HG02642 (cell line): ENCODE results near the gene LRRC3B.

Source experiments
- ATAC-seq: cut with Tn5 transposase; IDR thresholded peaks from one replicate; pipeline ENCODE4 v1.9.1; 2021; ENCODE audit warnings: mild to moderate bottlenecking; ENCODE audit not compliant: unreplicated experiment, poor library complexity

LRRC3B gene

DNA sequence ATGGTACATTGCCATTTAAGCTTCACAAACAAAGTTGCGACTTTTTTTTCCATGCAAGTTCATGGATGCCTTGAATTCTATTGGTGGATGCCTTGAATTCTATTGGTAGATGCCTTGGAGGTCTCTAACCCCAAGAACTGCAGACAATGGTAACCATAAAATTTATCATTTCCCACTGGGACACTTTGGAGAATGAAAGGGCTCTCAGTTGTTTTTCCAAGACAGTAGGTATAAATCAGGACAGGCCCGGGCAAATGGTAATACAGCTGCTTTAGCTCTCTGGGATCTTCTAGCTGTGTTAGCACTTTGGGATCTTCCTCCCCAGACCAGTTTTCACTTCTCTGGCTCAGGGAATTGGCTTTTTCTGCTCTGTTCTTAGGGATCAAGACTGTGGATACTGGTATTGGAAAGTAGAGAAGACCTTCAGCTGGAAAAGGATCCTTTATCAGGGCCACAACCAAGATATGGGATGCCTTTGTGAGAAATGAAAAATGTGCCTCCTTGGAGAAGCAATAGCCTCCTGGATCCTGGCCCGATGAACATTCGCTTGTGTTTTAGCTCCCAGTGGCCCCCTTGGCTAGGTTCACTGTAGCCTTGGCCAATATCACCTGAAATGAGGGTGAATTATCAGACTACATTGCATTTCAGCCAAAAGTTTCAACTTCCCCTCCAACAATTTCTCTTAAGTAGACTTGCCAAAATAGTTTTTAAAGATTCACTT, 8.3 kb downstream of the LRRC3B start:
- ATAC-seq: no peak

DNA sequence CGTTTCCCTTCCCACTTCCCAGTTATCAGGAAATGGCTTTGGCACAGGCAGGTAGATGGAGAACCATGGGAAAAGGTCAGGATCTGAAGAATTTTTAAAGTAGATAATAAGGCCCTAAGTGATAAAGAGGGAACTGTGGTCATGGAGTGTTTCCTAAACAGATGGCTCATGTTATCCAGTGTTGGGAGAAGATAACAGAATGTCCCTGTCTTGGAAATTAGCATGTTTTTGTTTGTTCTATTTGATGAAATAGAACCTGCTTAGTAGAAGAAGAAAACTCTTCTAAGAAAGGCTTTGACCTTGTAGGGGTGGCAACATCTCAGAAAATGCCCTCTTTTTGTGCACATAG, 8.8 kb downstream of the LRRC3B start:
- no peak for ATAC-seq

DNA sequence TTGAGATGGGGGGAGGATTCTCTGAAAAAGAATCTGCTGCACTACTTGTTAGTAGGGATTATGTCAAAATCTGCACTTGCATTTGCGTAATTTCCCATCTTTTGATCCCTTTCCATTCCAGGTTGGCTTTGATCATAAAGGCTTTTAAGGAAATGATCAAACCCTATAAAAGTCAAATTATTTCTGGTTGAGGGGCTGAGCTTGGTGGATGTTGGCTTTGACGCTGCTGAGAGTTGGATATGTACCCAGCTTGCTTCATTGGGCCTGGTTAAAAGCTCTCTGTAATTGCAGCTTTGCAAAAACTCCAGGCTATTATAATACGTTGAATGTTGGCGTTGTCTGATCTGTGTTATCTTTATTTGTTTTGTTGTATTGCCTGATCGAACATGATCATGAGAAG, 12.0 kb downstream of the LRRC3B start:
- ATAC-seq: no peak

GRCh38 chr3:26636096-26636727, 13.6 kb downstream of the LRRC3B start:
- ATAC-seq: no peak

- no peak for ATAC-seq
These were observed 15.1 kb downstream of the LRRC3B start for GRCh38 chr3:26637698-26638097.

DNA sequence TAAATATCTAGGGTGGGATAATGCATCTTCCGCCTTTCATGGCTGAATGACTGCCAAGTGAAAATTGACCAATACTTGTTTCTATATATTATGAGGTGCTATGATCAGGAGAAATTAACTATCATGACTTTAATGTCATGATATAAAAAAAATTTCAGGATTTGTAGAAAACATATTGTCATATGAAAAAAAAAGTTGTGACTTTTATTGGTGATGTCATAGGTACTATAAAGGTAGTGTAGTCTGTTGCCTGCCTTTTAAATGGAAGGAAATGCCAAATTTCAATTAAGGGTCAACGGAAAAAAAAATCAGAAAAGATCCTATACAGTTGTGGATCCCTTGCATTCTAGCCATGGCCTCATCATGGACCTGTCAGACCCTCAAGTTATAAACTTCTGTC, 15.5 kb downstream of the LRRC3B start:
- no peak for ATAC-seq

DNA sequence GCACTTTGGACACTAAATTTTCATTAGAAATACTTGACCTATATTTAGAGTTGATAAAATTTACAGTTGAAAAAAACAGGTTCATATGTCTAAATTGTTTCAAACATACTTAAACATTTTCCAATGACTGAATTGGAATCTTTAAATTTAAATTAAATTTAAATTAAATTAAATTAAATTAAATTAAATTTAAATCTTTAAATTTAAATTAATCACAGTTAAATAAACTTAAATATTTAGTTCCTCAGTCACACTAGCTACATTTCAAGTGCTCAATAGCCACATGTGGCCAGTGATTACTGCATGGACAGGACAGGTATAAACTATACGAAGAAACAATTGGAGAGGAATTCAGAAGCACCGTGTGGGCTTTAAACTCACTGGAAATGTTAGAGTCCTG, 16.8 kb downstream of the LRRC3B start:
- no peak for ATAC-seq

- no peak for ATAC-seq
These were observed 24.5 kb downstream of the LRRC3B start for GRCh38 chr3:26647078-26647477.

GRCh38 chr3:26648461-26648860, 25.9 kb downstream of the LRRC3B start:
- no peak for ATAC-seq

GRCh38 chr3:26652164-26652563, 29.6 kb downstream of the LRRC3B start:
- ATAC-seq: no peak

DNA sequence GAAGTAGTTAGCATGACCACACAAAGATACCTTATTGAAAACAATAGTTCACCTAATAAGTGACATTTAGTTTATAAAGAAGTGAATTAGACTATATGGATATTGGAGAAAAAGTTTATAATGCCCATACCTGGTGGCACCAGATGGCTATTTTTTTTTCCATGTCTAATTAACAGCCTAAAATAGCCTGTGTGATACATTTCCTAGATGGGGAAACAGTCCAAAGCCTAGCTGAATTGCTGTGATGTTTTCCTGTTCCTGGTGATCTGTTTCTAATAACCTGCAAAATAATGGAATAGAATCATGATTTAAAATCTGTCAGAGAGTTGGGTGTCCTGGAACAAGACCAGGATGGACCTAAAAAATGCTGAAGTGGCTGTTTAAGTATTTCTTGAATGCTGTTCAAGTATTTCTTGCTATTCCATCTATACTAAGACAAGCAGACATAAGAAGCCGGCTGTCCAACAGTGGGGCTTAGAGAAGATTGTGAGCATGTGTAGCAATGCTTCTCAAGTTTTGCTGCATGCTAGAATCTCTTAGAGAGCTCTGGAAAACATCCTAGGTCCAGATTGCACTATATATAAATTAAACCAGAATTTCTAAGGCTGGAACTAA, 31.3 kb downstream of the LRRC3B start:
- ATAC-seq: no peak

- ATAC-seq: no peak
These were observed 32.7 kb downstream of the LRRC3B start for GRCh38 chr3:26655231-26655630.

GRCh38 chr3:26657348-26657976, 34.9 kb downstream of the LRRC3B start:
- no peak for ATAC-seq

DNA sequence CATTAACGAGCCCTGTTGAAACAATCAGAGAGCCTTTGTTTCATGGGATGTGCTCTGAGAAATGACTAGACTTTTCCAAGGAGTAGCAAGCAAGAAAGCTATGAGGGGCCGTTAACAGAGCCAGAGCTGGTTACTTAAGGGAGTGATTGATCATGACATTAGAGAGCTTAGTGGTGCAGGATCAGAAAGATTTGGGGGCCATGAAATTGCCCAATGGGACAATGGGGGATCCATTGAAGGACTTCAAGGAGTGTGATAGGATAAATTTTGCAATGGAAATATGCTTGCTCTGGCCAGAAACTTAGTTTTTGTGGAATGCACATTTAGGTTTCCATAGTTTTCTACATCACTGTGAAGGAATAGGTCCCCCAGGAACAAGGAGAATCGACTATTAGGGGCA, 45.6 kb downstream of the LRRC3B start:
- ATAC-seq: no peak

DNA sequence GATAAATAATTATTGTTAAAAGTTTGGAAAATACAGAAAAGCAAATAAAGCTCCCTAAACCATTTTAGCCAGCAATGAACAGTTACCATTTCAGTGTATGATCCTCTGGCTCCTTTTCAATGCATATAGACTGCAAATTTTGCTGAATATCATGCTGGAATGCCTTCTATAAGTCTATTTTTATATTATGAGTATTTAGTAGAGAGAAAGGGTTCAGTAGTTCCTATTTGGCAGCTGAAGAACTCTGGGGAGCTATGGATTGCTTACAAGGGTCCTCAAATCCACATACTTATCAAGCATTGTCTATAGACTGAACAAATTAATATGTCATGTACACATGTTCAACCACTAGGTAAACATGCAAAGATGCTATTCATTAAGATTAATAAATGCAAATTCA, 46.1 kb downstream of the LRRC3B start:
- ATAC-seq: no peak

GRCh38 chr3:26675336-26675735, 52.8 kb downstream of the LRRC3B start:
- ATAC-seq: no peak

DNA sequence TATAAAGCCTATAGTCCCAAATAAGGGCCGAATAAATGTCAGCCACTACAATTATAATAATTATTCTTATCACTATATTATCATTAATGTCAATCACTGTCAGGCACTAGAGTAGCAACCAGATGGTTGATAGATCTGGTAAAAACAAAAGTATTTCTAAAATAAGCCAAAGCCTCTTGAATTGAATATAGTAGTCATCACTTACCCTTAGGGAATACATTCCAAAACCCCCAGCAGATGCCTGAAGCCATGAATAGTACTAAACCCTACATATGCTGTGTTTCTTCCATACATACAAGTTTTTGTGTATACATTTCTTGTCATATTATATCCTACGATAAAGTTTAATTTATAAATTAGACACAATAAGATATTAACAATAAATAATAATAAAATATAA, 59.1 kb downstream of the LRRC3B start:
- ATAC-seq: no peak

DNA sequence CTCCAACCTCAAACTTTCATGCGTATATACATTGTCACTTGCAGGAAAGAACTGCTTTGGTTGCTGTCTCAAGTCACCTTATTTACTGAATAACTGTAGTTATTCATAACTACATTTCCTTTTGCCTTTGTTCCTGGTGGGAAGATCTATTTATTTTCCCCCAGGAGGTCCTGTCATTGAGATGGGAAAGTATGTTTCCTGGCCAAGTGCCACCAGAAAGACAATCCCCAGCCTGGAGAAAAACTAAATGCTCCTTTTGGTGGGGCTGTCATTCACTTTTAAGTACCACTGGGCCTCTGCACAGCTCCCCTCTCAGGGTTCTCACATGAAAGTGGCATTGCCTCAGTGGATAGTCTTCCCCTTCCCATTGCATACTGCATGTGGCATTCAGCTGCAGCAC, 59.8 kb downstream of the LRRC3B start:
- no peak for ATAC-seq

GRCh38 chr3:26683902-26684301, 61.3 kb downstream of the LRRC3B start:
- ATAC-seq: no peak

DNA sequence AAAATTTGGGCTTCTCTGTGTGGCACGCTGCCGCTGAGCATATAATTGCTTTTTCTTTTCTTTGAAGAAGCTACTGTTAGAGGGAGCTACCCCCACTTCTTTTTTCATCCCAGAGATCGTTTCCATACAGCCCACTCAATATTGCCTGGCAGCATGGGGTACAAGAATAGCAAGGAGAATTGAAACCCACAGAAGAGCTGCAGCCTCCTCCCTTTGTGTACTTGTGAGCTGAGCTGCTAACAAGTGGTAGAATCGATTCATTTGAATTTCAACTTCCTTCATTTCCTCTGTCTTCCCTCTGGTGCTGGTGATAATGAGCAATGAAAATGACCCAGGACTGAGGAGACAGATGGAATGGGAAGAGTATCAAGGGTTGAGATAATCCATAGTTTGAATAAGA, 64.9 kb downstream of the LRRC3B start:
- no peak for ATAC-seq

- ATAC-seq: no peak
These were observed 77.0 kb downstream of the LRRC3B start for GRCh38 chr3:26699553-26699952.
